Esophagus squamous epithelium (tissue), 4 donors: ENCODE data around the gene C5orf22.

Experiments
- POLR2A ChIP-seq, 4 donors: fragments of 450-650 bp; IDR thresholded peaks; one replicate each; pipeline ENCODE4 v1.6.1; 2017; ENCODE audit warnings: antibody characterized with exemption in 4 of 4, mild to moderate bottlenecking in 4 of 4, moderate library complexity in 3 of 4
- TF ChIP-seq, protein P1 (sequence below), 6 experiments: fragments of 450-650 bp in 4 of 6; fragments of 200-600 bp in 2 of 6; sonication (generic) in 2 of 6; IDR thresholded peaks; one replicate each; pipeline ENCODE4 v1.5.1; 2016 to 2019; ENCODE audit warnings: antibody characterized with exemption in 6 of 6, mild to moderate bottlenecking in 4 of 6, moderate library complexity in 4 of 6

GRCh38 chr5:31577438-31577837, 45.3 kb downstream of the C5orf22 start:
- TF ChIP-seq POLR2A (IDR thresholded peaks at IDR 0.05): no peak
- TF ChIP-seq, protein P1, sequence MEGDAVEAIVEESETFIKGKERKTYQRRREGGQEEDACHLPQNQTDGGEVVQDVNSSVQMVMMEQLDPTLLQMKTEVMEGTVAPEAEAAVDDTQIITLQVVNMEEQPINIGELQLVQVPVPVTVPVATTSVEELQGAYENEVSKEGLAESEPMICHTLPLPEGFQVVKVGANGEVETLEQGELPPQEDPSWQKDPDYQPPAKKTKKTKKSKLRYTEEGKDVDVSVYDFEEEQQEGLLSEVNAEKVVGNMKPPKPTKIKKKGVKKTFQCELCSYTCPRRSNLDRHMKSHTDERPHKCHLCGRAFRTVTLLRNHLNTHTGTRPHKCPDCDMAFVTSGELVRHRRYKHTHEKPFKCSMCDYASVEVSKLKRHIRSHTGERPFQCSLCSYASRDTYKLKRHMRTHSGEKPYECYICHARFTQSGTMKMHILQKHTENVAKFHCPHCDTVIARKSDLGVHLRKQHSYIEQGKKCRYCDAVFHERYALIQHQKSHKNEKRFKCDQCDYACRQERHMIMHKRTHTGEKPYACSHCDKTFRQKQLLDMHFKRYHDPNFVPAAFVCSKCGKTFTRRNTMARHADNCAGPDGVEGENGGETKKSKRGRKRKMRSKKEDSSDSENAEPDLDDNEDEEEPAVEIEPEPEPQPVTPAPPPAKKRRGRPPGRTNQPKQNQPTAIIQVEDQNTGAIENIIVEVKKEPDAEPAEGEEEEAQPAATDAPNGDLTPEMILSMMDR (IDR thresholded peaks at IDR 0.05): no peak
